ENCODE results near the gene GPRIN3.

DNA sequence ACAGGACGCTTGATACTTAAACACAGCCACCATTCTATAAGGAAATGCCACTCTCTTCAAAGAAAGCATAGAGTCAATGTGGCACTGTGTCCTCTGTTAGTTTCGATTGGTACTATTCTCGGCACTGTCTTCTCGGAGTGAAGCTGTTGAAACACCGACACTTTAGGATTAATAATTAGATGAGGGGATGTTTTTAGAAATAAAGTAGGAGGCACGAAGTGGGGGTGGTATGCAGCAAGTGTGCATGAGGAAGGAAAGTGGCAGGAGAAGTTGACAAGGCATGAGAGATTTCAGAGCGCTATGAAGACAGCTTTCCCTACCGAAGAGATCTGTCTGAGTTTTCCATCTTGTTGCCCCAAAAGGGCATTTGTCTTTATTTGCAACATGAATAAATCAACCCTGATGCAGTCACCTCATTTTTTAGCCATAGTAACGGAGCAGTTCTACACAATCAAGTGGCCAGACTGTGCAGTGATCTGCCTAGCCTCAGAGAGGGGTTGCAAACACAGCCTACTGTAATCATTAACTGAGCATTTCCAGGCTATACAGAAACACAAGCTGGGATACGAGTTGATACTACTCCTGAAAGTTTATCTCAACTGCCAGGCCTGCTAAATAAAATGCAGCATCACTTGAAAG is 8.3 kb downstream of the GPRIN3 start:
- TF ChIP-seq SP1 (IDR thresholded peaks at IDR 0.05) (no peak), SP1 (CRISPR knock-in tag; IDR thresholded peaks at IDR 0.05) (no peak), ZBTB7B (CRISPR knock-in tag; IDR thresholded peaks at IDR 0.05) (no peak)

Data from HepG2 (cell line).